H1 (cell line): ENCODE data around the gene IFT80. TPM values are rescaled to one million over a fixed set of nuclear protein-coding genes. Genes with fewer than 3 reads are reported as not detected.
A peak's percentile ranks its signal among the peaks of the same experiment; 100 is the strongest.

Experiments
- CTCF ChIA-PET: fragments of 300-600 bp; sonication (Branson Sonifier 250); formaldehyde crosslinking; loops from one replicate; lab custom pipeline; 2021; ENCODE audit not compliant: partially characterized antibody; lab: Charles Lee
- POLR2A ChIA-PET: fragments of 300-600 bp; sonication (Branson Sonifier 250); formaldehyde crosslinking; loops from one replicate; lab custom pipeline; 2021; ENCODE audit warnings: inconsistent platforms; ENCODE audit not compliant: partially characterized antibody; lab: Charles Lee
- DNase-seq, 2 experiments: peaks; one replicate each; pipeline versions ENCODE4 v3.0.0 to v3.0.0-alpha.2; 2010 to 2022; ENCODE audit warnings: low spot score in 2 of 2, low read depth in 1 of 2, mixed read lengths in 1 of 2
- FAIRE-seq: peaks from 2 replicates; lab custom pipeline; 2011; peaks lifted over from hg19 to GRCh38; lab: Jason Lieb, UNC
- H2AFZ ChIP-seq: 2 replicates; pipeline ENCODE4 v1.8.1; 2012; ENCODE audit warnings: low read length, inconsistent platforms
- H2AK5ac ChIP-seq: 2 replicates; pipeline ENCODE4 v1.6.1; 2013; ENCODE audit warnings: low read depth, low read length
- H2BK120ac ChIP-seq: replicated peaks from 2 replicates; pipeline ENCODE3; 2013; ENCODE audit warnings: low read depth, low read length, inconsistent platforms
- H2BK12ac ChIP-seq: 2 replicates; pipeline ENCODE4 v1.6.1; 2013; ENCODE audit warnings: low read depth, low read length
- H2BK15ac ChIP-seq: 2 replicates; pipeline ENCODE4 v1.6.1; 2013; ENCODE audit warnings: low read length
- H2BK20ac ChIP-seq: 2 replicates; pipeline ENCODE4 v1.6.1; 2013; ENCODE audit warnings: low read length
- H2BK5ac ChIP-seq: 2 replicates; pipeline ENCODE4 v1.6.1; 2013; ENCODE audit warnings: low read depth, low read length
- H3K14ac ChIP-seq: 2 replicates; pipeline ENCODE4 v1.6.1; 2013; ENCODE audit warnings: inconsistent platforms; ENCODE audit not compliant: insufficient read length
- H3K18ac ChIP-seq: 2 replicates; pipeline ENCODE4 v1.6.1; 2013; ENCODE audit warnings: low read length; ENCODE audit errors: extremely low read depth
- H3K23ac ChIP-seq: 2 replicates; pipeline ENCODE4 v1.6.1; 2013; ENCODE audit warnings: inconsistent platforms; ENCODE audit not compliant: insufficient read length
- H3K23me2 ChIP-seq: 2 replicates; pipeline ENCODE4 v1.6.1; 2013; ENCODE audit warnings: low read depth, low read length
- H3K27ac ChIP-seq: 2 replicates; pipeline ENCODE4 v1.6.1; 2011; ENCODE audit warnings: low read depth, low read length, inconsistent platforms
- H3K27me3 ChIP-seq, 4 experiments: replicated peaks in 1 of 4; 1 replicate in 1 of 4; 2 replicates in 3 of 4; pipeline versions ENCODE4 v1.6.1 to v1.8.1; 2011 to 2013; ENCODE audit warnings: low read length in 3 of 4, mild to moderate bottlenecking in 3 of 4, inconsistent platforms in 2 of 4, mixed read lengths in 2 of 4, moderate library complexity in 1 of 4; ENCODE audit not compliant: control insufficient read depth in 3 of 4, insufficient read depth in 3 of 4; ENCODE audit errors: extremely low read depth in 1 of 4
- H3K36me3 ChIP-seq, 4 experiments: 2 replicates each; pipeline versions ENCODE4 v1.6.1 to v1.8.1; 2011 to 2013; ENCODE audit warnings: mild to moderate bottlenecking in 4 of 4, low read length in 3 of 4, moderate library complexity in 2 of 4, control low read depth in 1 of 4, inconsistent platforms in 1 of 4; ENCODE audit not compliant: insufficient read depth in 4 of 4, control insufficient read depth in 2 of 4
- H3K4ac ChIP-seq: replicated peaks from 2 replicates; pipeline ENCODE3; 2013; ENCODE audit warnings: low read length, low read depth, mixed read lengths, inconsistent platforms; ENCODE audit not compliant: insufficient read length
- H3K4me1 ChIP-seq, 4 experiments: replicated peaks in 1 of 4; 1 replicate in 1 of 4; 2 replicates in 3 of 4; pipeline versions ENCODE4 v1.6.1 to v1.8.1; 2011 to 2013; ENCODE audit warnings: low read length in 3 of 4, inconsistent platforms in 2 of 4, mixed read lengths in 1 of 4; ENCODE audit not compliant: insufficient read depth in 4 of 4, control insufficient read depth in 3 of 4
- H3K4me2 ChIP-seq, 2 experiments: 2 replicates each; pipeline versions ENCODE4 v1.6.1 to v1.8.1; 2011 to 2013; ENCODE audit warnings: low read depth in 2 of 2, low read length in 2 of 2, control low read depth in 1 of 2, inconsistent platforms in 1 of 2, mild to moderate bottlenecking in 1 of 2; ENCODE audit not compliant: insufficient read depth in 1 of 2
- H3K4me3 ChIP-seq, 4 experiments: fragments of 200-600, 300-600 bp in 1 of 4; sonication (generic), shearing (Covaris generic), sonication (Bioruptor Twin) in 1 of 4; 2 replicates each; pipeline versions ENCODE4 v1.5.1 to v1.8.1; 2011 to 2016; ENCODE audit warnings: low read length in 4 of 4, low read depth in 3 of 4, control low read depth in 2 of 4, inconsistent platforms in 2 of 4, mild to moderate bottlenecking in 2 of 4, mixed read lengths in 1 of 4, moderate library complexity in 1 of 4; ENCODE audit not compliant: insufficient read depth in 2 of 4; ENCODE audit errors: extremely low read depth in 1 of 4
- H3K56ac ChIP-seq: replicated peaks from 2 replicates; pipeline ENCODE3; 2013; ENCODE audit warnings: low read depth, mild to moderate bottlenecking, mixed read lengths, low read length, inconsistent platforms; ENCODE audit not compliant: insufficient read length
- H3K79me1 ChIP-seq: 2 replicates; pipeline ENCODE4 v1.6.1; 2013; ENCODE audit warnings: low read depth, low read length, control low read depth
- H3K79me2 ChIP-seq, 2 experiments: 2 replicates each; pipeline versions ENCODE4 v1.6.1 to v1.8.1; 2012 to 2013; ENCODE audit warnings: low read length in 2 of 2, mild to moderate bottlenecking in 2 of 2, inconsistent platforms in 1 of 2; ENCODE audit not compliant: insufficient read depth in 2 of 2, control insufficient read depth in 1 of 2
- H3K9ac ChIP-seq, 4 experiments: replicated peaks in 1 of 4; 1 replicate in 1 of 4; 2 replicates in 3 of 4; pipeline versions ENCODE4 v1.6.1 to v1.8.1; 2011 to 2013; ENCODE audit warnings: low read depth in 3 of 4, low read length in 3 of 4, control low read depth in 2 of 4, mild to moderate bottlenecking in 2 of 4, moderate library complexity in 2 of 4, inconsistent platforms in 1 of 4; ENCODE audit errors: extremely low read depth in 1 of 4
- H3K9me3 ChIP-seq, 2 experiments: 2 replicates each; pipeline versions ENCODE4 v1.6.1 to v1.8.1; 2012 to 2013; ENCODE audit warnings: mild to moderate bottlenecking in 2 of 2, moderate library complexity in 2 of 2, control low read depth in 1 of 2, inconsistent platforms in 1 of 2, low read depth in 1 of 2, low read length in 1 of 2, mixed read lengths in 1 of 2; ENCODE audit not compliant: insufficient read depth in 2 of 2
- H4K20me1 ChIP-seq, 2 experiments: replicated peaks in 1 of 2; 2 replicates each; pipeline versions ENCODE3 to v1.8.1; 2011 to 2013; ENCODE audit warnings: inconsistent platforms in 2 of 2, low read length in 2 of 2, mild to moderate bottlenecking in 1 of 2; ENCODE audit not compliant: insufficient read depth in 2 of 2, control insufficient read depth in 1 of 2
- H4K5ac ChIP-seq: 2 replicates; pipeline ENCODE4 v1.6.1; 2013; ENCODE audit warnings: low read length, low read depth, mixed read lengths, inconsistent platforms; ENCODE audit not compliant: insufficient read length
- H4K8ac ChIP-seq: 2 replicates; pipeline ENCODE4 v1.8.0; 2013; ENCODE audit warnings: mild to moderate bottlenecking, moderate library complexity, low read length, inconsistent platforms; ENCODE audit not compliant: insufficient read depth; ENCODE audit errors: extremely low read depth
- H4K91ac ChIP-seq: replicated peaks from 2 replicates; pipeline ENCODE3; 2013; ENCODE audit warnings: low read length, mixed read lengths, inconsistent platforms; ENCODE audit not compliant: insufficient read length
- BACH1 ChIP-seq: IDR thresholded peaks from 2 replicates; pipeline ENCODE4 v1.6.1; 2012; ENCODE audit warnings: low read length, improper control_type of control experiment
- BRCA1 ChIP-seq: IDR thresholded peaks from 2 replicates; pipeline ENCODE4 v1.6.1; 2012; ENCODE audit warnings: low read depth, low read length, improper control_type of control experiment
- EGR1 ChIP-seq: IDR thresholded peaks from 2 replicates; pipeline ENCODE4 v1.6.1; 2011; ENCODE audit warnings: low read depth, low read length, borderline replicate concordance
- EP300 ChIP-seq, 2 experiments: IDR thresholded peaks; 1 replicate in 1 of 2; 2 replicates in 1 of 2; pipeline ENCODE4 v1.6.1; 2011 to 2012; ENCODE audit warnings: low read depth in 2 of 2, low read length in 2 of 2, mild to moderate bottlenecking in 2 of 2, borderline replicate concordance in 1 of 2, inconsistent platforms in 1 of 2, moderate library complexity in 1 of 2
- KDM5A ChIP-seq: fragments of 200-600 bp; IDR thresholded peaks from 2 replicates; pipeline ENCODE4 v1.7.1; 2012; ENCODE audit warnings: mild to moderate bottlenecking, low read length, inconsistent platforms, mixed read lengths
- POLR2A ChIP-seq, 2 experiments: IDR thresholded peaks; 1 replicate in 1 of 2; 2 replicates in 1 of 2; pipeline ENCODE4 v1.6.1; 2011; ENCODE audit warnings: low read depth in 2 of 2, low read length in 2 of 2, mild to moderate bottlenecking in 2 of 2; ENCODE audit errors: control extremely low read depth in 1 of 2
- RAD21 ChIP-seq, 2 experiments: IDR thresholded peaks in 1 of 2; conservative IDR thresholded peaks in 1 of 2; 2 replicates each; pipeline ENCODE4 v1.6.1; 2011; ENCODE audit warnings: low read depth in 2 of 2, low read length in 2 of 2, improper control_type of control experiment in 1 of 2, inconsistent platforms in 1 of 2, mild to moderate bottlenecking in 1 of 2, moderate library complexity in 1 of 2
- RXRA ChIP-seq: IDR thresholded peaks from 2 replicates; pipeline ENCODE4 v1.6.1; 2011; ENCODE audit warnings: low read depth, mild to moderate bottlenecking, low read length, moderate library complexity; ENCODE audit not compliant: insufficient read depth
- SP4 ChIP-seq: IDR thresholded peaks from 2 replicates; pipeline ENCODE4 v1.6.1; 2012; ENCODE audit warnings: low read length, inconsistent platforms
- SUZ12 ChIP-seq: fragments of 200-600 bp; sonication (generic); IDR thresholded peaks from 2 replicates; pipeline ENCODE4 v1.6.1; 2012; ENCODE audit warnings: mild to moderate bottlenecking, inconsistent platforms, low read length, moderate library complexity, mixed read lengths
- TBP ChIP-seq: IDR thresholded peaks from 2 replicates; pipeline ENCODE4 v1.6.1; 2011; ENCODE audit warnings: low read depth, low read length, improper control_type of control experiment
- TEAD4 ChIP-seq: IDR thresholded peaks from 2 replicates; pipeline ENCODE4 v1.6.1; 2012; ENCODE audit warnings: low read depth, low read length, inconsistent platforms, mixed read lengths
- whole genome bisulfite sequencing, 2 experiments: shearing (Covaris generic) in 1 of 2; methylation state at CpG; one replicate each; pipeline versions ENCODE4 v1.1.6 to v1.1.7; 2013 to 2015; ENCODE audit warnings: low lambda C conversion rate in 2 of 2, mixed read lengths in 2 of 2, inconsistent platforms in 1 of 2, low coverage in 1 of 2, missing lambda C conversion rate in 1 of 2; ENCODE audit not compliant: insufficient replicate concordance in 2 of 2, insufficient coverage in 1 of 2, insufficient read length in 1 of 2; ENCODE audit errors: extremely low coverage in 1 of 2, missing lambda C conversion rate in 1 of 2; 5-methylcytosine and 5-hydroxymethylcytosine counted together
- polyA plus RNA-seq, 7 experiments: library from polyadenylated mRNA; depleted of rRNA in 3 of 7; stranded (reverse) in 5 of 7; unstranded in 2 of 7; fragments of >200 nt in 5 of 7; fragments of 200-250 nt in 2 of 7; gene quantifications; 1 replicate in 5 of 7; 2 replicates in 1 of 7; 4 replicates in 1 of 7; pipeline versions ENCODE4 v1.2.1 to v1.2.3, GENCODE V29; 2011 to 2013; ENCODE audit warnings: missing spikeins in 2 of 7, mixed read lengths in 2 of 7
- total RNA-seq: library from RNA; stranded (reverse); fragmentation: NEBNext Ultra II Directional; extraction: Animal tissue kit (Norgen Biotek cat#: 25700); gene quantifications from 2 replicates; pipeline ENCODE4 v1.2.1, GENCODE V29; 2021
- TF ChIP-seq, protein P1 (sequence below): IDR thresholded peaks from 2 replicates; pipeline ENCODE4 v1.6.1; 2012; ENCODE audit warnings: inconsistent platforms

The IFT80 gene
- total and polyA plus RNA-seq, 2 of the 8 experiments (the other 6 are each of a cell fraction or from before 2014, with no cell fraction given), result 7.2 to 25.9 TPM

DNA sequence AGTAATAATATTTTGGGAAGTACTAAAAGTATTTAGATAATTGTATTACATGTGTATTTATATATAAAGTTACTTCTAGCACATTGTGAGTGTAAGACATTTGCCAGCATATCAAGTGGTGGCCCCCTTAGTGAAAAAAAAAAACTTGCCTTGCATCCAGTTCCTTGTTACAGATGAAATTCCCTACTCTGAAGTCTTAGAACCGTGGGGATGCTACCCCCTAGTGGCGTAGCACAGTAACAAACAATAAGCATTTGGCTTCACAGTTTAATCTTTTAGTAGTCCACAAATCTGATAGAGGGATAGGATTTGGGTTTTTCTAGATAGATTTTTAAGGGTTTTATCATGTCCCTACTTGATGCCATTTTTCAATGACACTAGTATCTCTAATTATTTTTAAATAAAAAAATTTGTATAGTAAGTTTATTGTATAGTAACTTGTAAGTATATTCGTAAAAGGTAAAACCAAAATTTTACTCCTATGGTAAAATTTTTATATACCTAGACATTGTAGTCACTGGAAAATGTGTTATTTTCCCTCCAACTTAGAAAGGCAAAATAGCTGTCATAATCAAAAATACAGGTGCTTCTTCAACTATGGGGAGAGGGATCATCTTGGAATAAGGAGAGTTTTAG, 14.7 kb upstream of the IFT80 start:
- 44% methylated on average over 3 of the region's 3 CpGs; no CpG with 5 or more reads in 1 of the 2 experiments for WGBS, 2 experiments
- DNase-seq, result peak; percentile 39 to 67
- Histone ChIP-seq H2BK12ac (no peak overlapping the region), H3K4me2 (no peak overlapping the region), H3K36me3 (peaks cover 20 to 85% (median 47%) of the 10 kb centered on the region in 4 experiments), H3K4me1 (no peaks in the 10 kb centered on the region), H4K91ac (no peak overlapping the region), H4K5ac (no peak overlapping the region), H4K20me1 (peaks cover 6 to 7% of the 10 kb centered on the region in 2 experiments), H3K14ac (no peak overlapping the region), H3K79me2 (peaks cover 0 to 11% of the 10 kb centered on the region in 2 experiments; a peak in 1 of 4 replicates), H3K23ac (no peak overlapping the region), H3K9ac (no peak overlapping the region), H3K4ac (no peak overlapping the region), H2BK15ac (no peak overlapping the region), H3K27ac (no peak overlapping the region), H3K23me2 (no peaks in the 10 kb centered on the region), H4K8ac (no peak overlapping the region), H2AFZ (no peak overlapping the region), H2BK20ac (no peak overlapping the region), H3K79me1 (no peaks in the 10 kb centered on the region), H3K9me3 (no peaks in the 10 kb centered on the region), H2AK5ac (no peak overlapping the region), H3K56ac (no peak overlapping the region), H3K4me3 (no peak overlapping the region), H3K18ac (no peak overlapping the region), H2BK5ac (no peak overlapping the region), H2BK120ac (no peak overlapping the region), H3K27me3 (no peaks in the 10 kb centered on the region)
- ChIA-PET POLR2A (interaction anchor here (1.1 to 1.5 kb wide), 2 partner anchors 14 to 21 kb away, joined by 5 to 6 read pairs; partner anchors contain the start of gene SMC4), CTCF (interaction anchor here (0.6 to 3.3 kb wide), 12 partner anchors 10 to 786 kb away, joined by 3 to 14 read pairs (median 3); no protein-coding TSS in a partner anchor)
- peak; percentile 86 for FAIRE-seq
- no peak for TF ChIP-seq TBP
- TF ChIP-seq RXRA, result no peak
- no peak for TF ChIP-seq EP300 (IDR thresholded peaks at IDR 0.05; ENCODE audit: borderline replicate concordance in 1 of 2, low read depth in 2 of 2, low read length in 2 of 2)
- no peak for TF ChIP-seq SUZ12
- no peak for TF ChIP-seq BACH1
- no peak for TF ChIP-seq KDM5A
- TF ChIP-seq, protein P1, sequence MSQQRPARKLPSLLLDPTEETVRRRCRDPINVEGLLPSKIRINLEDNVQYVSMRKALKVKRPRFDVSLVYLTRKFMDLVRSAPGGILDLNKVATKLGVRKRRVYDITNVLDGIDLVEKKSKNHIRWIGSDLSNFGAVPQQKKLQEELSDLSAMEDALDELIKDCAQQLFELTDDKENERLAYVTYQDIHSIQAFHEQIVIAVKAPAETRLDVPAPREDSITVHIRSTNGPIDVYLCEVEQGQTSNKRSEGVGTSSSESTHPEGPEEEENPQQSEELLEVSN, result no peak
- no peak for TF ChIP-seq SP4
- TF ChIP-seq EGR1, result no peak
- TF ChIP-seq TEAD4, result no peak
- no peak for TF ChIP-seq POLR2A (IDR thresholded peaks at IDR 0.05; ENCODE audit: control extremely low read depth in 1 of 2, low read depth in 2 of 2, low read length in 2 of 2)
- peak; percentile 79 to 88 for TF ChIP-seq RAD21 (IDR thresholded peaks at IDR 0.05 in 1 of 2, conservative IDR thresholded peaks at IDR 0.05 in 1 of 2; ENCODE audit: low read depth in 2 of 2, low read length in 2 of 2)
- no peak for TF ChIP-seq BRCA1
